Neutrophil (primary cell): Measurements from ENCODE around the gene AMPD3.

ENCODE experiments used
- H3K27ac ChIP-seq: fragments of 200-600 bp; sonication (generic); 2 replicates; pipeline ENCODE4 v1.5.1; 2016; ENCODE audit warnings: mild to moderate bottlenecking, moderate library complexity
- H3K27me3 ChIP-seq: fragments of 200-600 bp; sonication (generic); 2 replicates; pipeline ENCODE4 v1.6.0; 2016; ENCODE audit warnings: mild to moderate bottlenecking
- H3K36me3 ChIP-seq: fragments of 200-600 bp; sonication (generic); 2 replicates; pipeline ENCODE4 v1.5.1; 2017
- H3K4me1 ChIP-seq, 2 experiments: fragments of 200-600 bp in 1 of 2; sonication (generic) in 1 of 2; 1 replicate in 1 of 2; 2 replicates in 1 of 2; pipeline versions ENCODE4 v1.5.1 to v1.6.1; 2013 to 2016; ENCODE audit warnings: low read depth in 1 of 2, low read length in 1 of 2, mild to moderate bottlenecking in 1 of 2, moderate library complexity in 1 of 2; ENCODE audit not compliant: control insufficient read depth in 1 of 2, insufficient read depth in 1 of 2
- H3K4me3 ChIP-seq, 2 experiments: fragments of 200-600 bp in 1 of 2; sonication (generic) in 1 of 2; 1 replicate in 1 of 2; 2 replicates in 1 of 2; pipeline ENCODE4 v1.5.1; 2013 to 2016; ENCODE audit warnings: low read depth in 1 of 2, low read length in 1 of 2, mild to moderate bottlenecking in 1 of 2, moderate library complexity in 1 of 2
- H3K9me3 ChIP-seq: fragments of 200-600 bp; sonication (generic); 2 replicates; pipeline ENCODE4 v1.5.1; 2016
- TF ChIP-seq, protein P1 (sequence below): fragments of 200-600 bp; sonication (generic); IDR thresholded peaks from 2 replicates; pipeline ENCODE4 v1.5.1; 2016; ENCODE audit warnings: antibody characterized with exemption

Gene AMPD3

DNA sequence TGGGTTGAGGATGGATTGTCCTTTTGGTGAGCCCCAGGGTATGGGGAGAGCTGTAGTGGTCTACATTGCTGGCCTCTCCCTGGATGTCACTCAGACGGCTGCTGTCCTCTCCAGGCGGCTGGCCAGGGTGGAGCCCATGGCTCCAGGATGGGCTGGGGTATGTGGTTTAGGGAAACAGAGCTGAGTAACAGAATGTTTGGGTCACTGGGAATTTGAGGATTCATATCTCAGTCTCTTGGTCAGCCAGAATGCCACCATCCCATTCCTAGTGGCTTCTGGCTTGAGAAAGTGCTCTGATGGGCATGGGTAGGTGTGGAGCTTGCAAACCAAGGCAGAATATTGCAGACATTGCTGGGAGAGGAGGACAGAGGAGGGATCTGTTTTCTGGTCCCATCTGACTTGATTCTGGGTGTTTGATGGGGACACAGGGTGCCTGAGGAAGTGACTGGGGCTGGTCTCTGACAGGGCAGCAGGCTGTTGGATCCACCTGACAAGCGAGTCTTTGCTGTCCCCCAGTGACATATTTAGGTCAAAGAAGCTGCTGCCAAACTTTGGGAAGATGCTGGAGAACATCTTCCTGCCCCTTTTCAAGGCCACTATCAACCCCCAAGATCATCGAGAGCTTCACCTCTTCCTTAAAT, 41.4 kb downstream of the AMPD3 start:
- no peak overlapping the region for H3K27ac ChIP-seq
- H3K9me3 ChIP-seq, result no peaks in the 10 kb centered on the region
- TF ChIP-seq, protein P1, sequence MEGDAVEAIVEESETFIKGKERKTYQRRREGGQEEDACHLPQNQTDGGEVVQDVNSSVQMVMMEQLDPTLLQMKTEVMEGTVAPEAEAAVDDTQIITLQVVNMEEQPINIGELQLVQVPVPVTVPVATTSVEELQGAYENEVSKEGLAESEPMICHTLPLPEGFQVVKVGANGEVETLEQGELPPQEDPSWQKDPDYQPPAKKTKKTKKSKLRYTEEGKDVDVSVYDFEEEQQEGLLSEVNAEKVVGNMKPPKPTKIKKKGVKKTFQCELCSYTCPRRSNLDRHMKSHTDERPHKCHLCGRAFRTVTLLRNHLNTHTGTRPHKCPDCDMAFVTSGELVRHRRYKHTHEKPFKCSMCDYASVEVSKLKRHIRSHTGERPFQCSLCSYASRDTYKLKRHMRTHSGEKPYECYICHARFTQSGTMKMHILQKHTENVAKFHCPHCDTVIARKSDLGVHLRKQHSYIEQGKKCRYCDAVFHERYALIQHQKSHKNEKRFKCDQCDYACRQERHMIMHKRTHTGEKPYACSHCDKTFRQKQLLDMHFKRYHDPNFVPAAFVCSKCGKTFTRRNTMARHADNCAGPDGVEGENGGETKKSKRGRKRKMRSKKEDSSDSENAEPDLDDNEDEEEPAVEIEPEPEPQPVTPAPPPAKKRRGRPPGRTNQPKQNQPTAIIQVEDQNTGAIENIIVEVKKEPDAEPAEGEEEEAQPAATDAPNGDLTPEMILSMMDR, result no peak
- H3K4me1 ChIP-seq, result peaks cover 9 to 15% of the 10 kb centered on the region in 2 experiments
- H3K4me3 ChIP-seq, result no peak overlapping the region
- no peaks in the 10 kb centered on the region for H3K27me3 ChIP-seq
- H3K36me3 ChIP-seq, result peaks cover 94% of the 10 kb centered on the region

DNA sequence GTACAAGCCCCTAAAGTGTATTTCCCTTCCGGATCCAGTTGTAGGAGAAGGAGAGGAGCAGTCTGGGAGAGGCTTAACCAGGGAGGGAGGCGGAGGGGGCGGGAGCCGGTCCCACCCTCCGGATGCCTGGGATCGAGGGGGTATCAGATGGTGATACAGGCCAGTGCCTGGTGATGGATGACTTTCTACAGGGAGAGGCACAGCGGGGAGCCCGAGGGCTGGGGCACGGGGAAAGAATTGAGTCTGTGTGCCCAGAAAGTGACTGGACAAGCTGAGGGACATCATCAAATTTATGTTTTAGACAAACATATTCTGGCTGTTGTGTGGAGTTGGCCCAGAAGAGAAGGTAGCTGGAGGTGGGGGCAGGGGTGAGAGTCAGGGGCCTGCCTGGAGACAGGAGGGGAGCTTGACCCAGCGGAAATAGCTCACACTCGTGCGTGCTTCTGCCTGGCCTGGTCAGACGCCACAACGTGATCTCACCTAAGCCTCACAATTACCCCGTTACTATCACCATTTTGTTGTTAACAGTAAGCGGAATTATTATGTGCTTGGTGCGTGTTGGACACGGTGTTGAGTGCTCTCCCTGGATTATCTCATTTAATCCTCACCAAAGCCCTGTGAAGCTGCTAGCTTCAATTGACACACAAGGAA, 42.4 kb downstream of the AMPD3 start:
- Histone ChIP-seq H3K36me3 (peaks cover 83% of the 10 kb centered on the region), H3K27me3 (no peaks in the 10 kb centered on the region), H3K4me3 (no peak overlapping the region), H3K4me1 (peaks cover 20 to 26% of the 10 kb centered on the region in 2 experiments), H3K27ac (no peak overlapping the region), H3K9me3 (no peaks in the 10 kb centered on the region)
- TF ChIP-seq, protein P1, result no peak

DNA sequence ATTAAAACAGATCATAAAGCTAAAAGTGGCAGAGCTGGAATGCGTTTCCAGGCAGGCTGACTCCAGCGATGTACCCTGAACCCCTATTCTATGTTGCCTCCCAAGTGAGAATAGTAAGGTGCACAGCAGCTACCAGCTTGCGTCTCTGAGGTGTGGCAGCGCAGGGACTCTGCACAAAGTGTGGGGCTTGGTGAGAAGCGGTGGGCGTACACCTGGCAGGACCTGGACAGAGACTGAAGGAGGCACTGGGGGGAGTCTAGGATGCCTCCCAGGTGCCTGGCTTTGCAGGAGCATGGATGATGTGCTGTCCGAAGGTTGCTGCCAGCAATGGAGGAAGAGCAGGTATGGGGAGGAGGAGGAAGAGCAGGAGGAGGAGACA, 42.9 kb downstream of the AMPD3 start:
- Histone ChIP-seq H3K9me3 (no peaks in the 10 kb centered on the region), H3K27ac (no peak overlapping the region), H3K27me3 (no peaks in the 10 kb centered on the region), H3K4me3 (no peak overlapping the region), H3K36me3 (peaks cover 78% of the 10 kb centered on the region), H3K4me1 (peaks cover 25 to 31% of the 10 kb centered on the region in 2 experiments)
- TF ChIP-seq, protein P1, result no peak

DNA sequence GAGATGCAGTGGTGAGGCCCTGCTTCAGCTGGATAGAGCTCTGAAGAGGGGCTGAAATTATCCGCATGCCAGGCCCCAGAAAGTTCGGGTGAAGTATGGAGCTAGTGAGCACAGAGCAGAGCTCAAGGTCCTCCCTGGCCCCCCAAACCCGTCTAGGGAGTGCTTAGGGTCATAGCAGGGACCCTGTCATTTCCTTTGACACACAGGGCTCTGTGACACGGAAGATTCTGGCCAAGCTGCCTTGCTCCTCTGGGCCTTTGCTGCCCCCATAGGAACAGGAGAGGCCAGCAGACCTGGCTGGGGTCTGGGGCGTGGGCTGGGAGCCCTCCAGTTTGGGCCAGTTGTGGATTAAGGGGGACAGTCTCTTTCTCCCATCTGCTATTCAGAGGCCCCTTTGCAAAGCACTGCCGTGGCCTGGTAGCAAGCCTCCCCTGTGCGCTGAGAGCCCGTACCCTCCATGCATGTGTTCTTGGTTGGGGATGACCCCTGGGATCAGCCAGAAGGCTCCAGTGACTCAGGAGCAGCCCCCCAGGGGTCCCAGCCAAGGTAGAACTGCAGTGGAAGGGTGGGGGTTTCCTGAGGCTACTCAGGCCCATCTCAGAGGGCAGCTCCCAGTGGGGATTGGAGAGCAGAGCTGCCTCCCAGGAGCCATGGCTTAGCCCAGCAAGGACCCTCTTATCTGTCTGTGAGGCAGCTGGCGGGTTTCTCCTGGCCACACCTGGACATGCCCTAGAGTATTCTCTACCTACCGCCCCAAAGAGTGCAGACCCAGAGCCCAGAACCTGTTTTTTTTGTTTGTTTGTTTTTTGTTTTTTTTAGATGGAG, 43.6 kb downstream of the AMPD3 start:
- H3K27me3 ChIP-seq, result no peaks in the 10 kb centered on the region
- H3K9me3 ChIP-seq, result no peaks in the 10 kb centered on the region
- H3K4me1 ChIP-seq, result peaks cover 32 to 37% of the 10 kb centered on the region in 2 experiments
- H3K27ac ChIP-seq, result no peak overlapping the region
- TF ChIP-seq, protein P1, result no peak
- H3K36me3 ChIP-seq, result peaks cover 72% of the 10 kb centered on the region
- H3K4me3 ChIP-seq, result no peak overlapping the region

DNA sequence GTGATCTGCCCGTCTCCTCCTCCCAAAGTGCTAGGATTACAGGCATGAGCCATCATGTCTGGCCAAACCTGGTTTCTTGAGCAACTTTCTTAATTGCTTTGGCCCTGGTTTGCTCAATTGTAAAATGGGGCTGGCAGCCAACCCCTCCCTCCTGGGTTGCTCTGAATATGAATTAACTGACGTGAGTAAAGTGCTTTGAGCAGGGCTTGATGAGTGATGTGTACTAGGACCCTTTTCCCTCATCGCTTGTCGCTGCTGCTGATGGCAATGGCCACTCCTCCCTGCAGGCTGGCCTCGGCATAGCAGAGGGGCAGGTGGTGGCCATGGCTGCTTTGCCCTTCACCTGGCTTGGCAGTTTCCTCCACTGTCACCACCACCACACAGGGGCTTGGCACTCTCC, 44.4 kb downstream of the AMPD3 start:
- no peaks in the 10 kb centered on the region for H3K27me3 ChIP-seq
- peaks cover 40 to 45% of the 10 kb centered on the region in 2 experiments for H3K4me1 ChIP-seq
- H3K4me3 ChIP-seq, result no peak overlapping the region
- TF ChIP-seq, protein P1, result no peak
- peaks cover 68% of the 10 kb centered on the region for H3K36me3 ChIP-seq
- no peak overlapping the region for H3K27ac ChIP-seq
- H3K9me3 ChIP-seq, result no peaks in the 10 kb centered on the region
